ENCODE measurements around the gene AHRR.
A peak's percentile ranks its signal among the peaks of the same experiment; 100 is the strongest.
"Not testable (repeated sequence)": the region's sequence is repeated elsewhere in the genome, so short reads cannot be mapped to it uniquely, and the experiment has no call there.

Gene AHRR

DNA sequence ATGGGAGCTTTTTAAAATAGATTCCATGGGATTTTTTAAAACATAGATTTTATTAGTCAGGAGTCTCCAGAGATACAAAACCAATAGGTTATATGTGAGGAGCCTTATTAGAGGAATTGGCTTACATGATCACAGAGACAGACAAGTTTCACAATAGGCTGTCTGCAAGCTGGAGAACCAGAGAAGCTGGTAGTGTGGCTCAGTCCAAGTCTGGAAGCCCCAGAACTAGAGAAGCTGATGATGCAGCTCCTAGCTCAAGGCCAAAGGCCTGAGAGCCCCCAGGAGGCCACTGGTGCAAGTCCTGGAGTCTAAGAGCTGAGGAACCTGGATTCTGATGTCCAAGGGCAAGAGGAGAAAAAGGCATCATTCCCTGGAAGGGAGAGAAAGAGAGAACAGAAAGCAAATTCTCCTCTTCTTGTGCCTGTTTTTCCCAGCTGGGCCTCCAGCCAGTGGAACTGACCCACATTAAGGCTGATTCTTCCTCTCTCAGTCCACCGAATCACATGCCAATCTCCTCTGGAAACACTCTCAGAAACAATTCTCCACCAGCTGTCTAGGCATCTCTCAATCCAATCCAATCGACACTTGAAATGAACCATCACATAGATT is 59.3 kb downstream of the AHRR start:
- DNase-seq, result no peak

DNA sequence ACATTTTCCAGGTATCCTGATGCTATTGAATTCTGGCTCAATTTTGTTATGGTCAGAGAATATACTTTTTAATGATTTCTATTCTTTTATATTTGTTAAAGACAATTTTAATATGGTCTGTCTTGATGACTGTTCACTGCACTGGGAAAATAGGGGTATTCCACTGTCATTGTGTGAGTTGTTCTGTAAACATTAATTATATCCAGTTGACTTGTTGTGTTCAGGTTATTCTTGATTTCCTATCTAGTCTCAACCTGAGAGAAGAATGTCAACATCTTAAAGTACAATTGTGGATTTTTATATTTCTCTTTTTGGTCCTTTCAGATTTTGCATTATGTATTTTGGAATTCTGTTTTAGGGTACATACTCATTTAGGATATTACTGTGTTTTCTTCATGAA is 61.6 kb downstream of the AHRR start:
- DNase-seq, result peak in 1 of 3 experiments; percentile 42

DNA sequence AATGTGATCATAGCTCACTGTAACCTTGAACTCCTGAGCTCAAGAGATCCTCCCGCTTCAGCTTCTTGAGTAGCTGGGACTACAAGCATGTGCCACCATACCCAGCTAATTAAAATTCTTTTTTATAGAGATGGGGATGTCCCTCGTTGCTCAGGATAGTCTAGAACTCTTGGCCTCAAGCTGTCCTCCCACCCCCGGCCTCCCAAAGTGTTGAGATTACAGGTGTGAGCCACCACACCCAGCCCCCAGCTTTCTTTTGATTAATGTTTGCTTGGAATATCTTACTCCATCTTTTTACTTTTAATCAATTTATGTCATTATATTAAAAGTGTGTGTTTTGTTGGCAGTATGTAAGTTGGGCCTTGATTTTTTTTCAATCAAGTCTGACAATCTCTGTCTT is 62.1 kb downstream of the AHRR start:
- DNase-seq, result no peak

DNA sequence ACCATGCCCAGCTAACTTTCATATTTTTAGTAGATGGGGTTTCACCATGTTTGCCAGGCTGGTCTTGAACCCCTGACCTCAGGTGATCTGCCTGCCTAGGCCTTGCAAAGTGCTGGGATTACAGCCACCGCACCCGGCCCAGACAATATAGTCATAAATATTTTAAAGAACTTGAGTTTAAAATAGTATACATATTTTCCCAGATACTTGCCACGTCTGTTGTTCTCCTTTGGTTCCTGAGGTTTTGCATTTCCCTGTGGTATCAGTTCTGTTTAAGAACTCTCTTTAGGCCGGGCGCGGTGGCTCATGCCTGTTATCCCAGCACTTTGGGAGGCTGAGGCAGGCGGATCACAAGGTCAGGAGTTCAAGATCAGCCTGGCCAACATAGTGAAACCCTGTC is 63.1 kb downstream of the AHRR start:
- DNase-seq, result not testable (repeated sequence)

- DNase-seq, result no peak
Measured at GRCh38 chr5:385321-385720, 63.8 kb downstream of the AHRR start.

DNA sequence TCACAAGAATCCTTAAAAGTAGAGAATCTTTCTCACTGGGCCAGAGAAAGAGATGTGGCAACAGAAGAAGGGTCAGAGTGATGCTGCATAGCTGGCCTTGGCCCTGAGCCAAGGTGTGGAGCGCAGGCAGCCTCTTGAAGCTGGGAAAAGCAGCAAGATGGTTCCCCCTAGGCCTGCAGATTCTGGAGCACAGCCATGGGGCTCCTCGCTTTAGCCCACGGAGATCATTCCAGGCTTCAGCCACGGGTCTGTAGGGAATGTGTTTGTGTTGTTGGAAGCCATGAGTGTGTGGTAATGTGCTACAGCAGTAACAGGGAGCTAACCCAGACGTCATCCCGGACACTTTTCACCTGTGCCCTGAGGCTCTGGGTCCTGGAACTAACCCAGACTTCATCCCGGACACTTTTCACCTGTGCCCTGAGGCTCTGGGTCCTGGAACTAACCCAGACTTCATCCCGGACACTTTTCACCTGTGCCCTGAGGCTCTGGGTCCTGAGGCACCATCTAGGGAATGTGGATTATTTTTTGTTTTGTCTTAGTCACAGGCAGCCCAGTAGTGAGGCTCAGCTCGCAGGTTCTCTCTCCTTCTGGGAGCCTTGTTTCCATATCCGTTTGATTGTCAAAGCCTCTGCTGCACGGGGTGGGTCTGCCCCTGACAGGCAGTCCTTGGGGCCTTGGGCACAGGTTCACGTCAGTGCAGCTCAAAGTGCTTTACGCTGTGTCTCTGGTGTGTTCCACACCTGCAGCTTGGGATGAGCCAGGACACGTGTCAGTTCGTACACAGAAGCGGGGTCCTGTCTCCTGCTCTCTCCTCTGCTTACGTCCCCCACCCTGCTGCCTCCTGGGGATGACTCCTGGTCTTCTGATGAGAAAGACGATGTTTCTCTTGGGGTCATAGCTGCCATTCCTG is 65.2 kb downstream of the AHRR start:
- no peak for DNase-seq

- DNase-seq, result no peak
Measured at GRCh38 chr5:387491-388265, 66.2 kb downstream of the AHRR start.

DNA sequence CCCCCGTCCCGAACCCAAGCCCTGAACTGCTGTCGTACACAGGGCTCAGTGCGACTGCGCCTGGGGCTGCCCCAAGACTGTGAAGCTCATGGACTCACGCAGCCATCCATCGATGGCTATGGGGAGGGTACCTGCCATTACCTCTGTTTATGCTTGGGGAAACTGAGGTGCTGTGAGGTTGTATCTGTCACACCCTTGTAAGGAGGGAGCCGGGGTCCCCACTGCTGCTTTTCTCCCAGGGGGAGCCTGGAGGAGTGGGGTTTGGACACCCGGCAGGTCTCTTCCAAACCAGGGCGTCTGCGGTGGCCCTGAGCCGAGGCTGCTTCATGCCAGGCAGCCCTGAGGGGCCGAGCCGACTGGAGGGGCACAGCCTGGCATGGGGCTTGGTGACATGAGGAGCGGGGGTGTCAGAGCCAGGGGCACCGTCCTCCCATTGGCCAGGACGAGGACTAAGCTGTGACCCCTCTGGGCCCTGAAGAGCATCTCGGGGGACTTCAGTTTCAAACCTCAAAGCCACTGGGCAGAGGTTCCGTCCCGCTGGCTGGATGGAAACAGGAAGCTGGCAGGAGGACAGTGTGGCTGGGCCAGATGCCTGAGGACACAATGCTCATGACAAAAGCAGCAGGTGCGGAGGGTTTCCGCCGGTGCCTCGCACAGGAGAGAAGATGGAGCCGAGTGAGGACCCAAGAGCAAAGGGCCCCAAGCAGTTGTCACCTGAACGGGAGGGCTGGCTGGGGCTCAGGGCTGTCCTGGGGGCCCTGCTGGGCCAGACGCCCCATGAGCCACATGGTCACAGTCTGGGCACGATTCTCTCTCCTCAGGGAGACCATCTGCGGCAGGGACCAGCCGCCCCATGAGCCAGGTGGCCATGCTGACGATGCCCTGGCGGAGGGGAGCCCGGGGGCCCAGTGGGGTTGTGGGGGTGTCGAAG is 67.0 kb downstream of the AHRR start:
- DNase-seq, result no peak

- DNase-seq, result no peak
Measured at GRCh38 chr5:389197-389821, 67.8 kb downstream of the AHRR start.

GRCh38 chr5:389891-390622 is 68.5 kb downstream of the AHRR start:
- DNase-seq, result no peak

DNA sequence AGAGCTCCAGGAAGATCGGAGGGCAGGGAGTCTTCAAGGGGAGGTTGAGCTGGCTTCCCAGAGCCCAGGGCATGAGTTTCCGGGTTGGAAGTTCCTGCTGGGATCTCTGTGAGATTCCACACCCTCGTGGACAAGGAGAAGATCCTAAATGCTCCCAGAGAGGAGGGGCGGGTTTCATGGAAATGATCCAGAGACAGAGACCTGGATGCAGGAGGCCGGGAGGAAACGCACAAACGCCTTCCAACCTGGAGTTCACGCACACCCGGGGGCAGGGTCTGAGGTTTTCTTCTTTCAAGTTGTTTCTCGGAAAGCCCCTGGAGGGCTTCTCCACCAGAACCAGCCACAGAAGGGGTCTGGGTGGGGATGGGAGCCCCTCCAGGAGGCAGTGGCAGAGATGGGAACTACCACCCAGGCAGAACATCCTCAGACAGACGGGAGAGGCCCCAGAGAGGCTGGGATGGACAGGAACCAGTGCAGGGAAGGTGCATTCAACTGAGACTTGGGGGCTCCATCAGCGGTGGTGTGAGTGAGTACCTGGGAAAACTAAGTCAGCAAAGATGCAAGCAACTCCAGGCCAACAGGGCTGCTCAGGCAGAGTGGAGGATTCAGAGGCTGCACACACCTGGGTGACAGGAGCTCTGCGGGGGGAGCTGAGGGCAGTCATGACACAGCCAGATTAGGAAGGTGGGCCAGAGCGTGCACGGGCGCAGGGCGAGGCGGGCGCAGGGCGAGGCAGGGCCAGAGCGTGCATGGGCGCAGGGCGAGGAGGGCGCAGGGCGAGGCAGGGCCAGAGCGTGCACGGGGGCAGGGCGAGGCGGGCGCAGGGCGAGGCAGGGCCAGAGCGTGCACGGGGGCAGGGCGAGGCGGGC is 69.3 kb downstream of the AHRR start:
- no peak for DNase-seq

DNA sequence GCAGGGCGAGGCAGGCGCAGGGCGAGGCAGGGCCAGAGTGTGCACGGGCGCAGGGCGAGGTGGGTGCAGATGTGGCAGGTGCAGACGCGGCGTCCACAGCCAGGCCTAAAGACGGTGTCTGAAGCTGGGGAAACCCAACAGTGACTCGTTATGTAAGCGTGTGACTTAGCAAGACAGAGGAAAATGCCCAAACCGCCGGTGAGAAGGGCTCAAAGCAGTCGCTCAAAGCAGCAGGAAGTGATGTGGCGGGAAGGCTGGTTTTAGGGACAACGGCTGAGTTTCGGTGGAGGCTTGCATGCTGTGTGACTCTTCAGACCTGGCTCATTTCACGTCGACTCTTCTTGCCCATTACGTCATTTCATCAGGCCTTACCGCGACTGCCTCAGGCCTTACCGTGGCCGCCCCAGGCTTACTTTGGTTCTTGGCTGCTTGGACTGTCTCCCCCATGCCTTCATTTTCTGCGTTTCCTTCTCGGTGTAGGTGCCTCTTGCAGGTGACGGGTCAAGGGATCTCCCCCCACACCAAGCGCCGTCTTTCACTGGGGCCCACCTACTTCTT is 71.0 kb downstream of the AHRR start:
- DNase-seq, result peak in 1 of 3 experiments; percentile 21

- no peak for DNase-seq
Measured at GRCh38 chr5:393846-394275, 72.3 kb downstream of the AHRR start.

GRCh38 chr5:394671-395155 is 73.2 kb downstream of the AHRR start:
- DNase-seq, result no peak

- DNase-seq, result no peak
Measured at GRCh38 chr5:395156-395920, 73.8 kb downstream of the AHRR start.

DNA sequence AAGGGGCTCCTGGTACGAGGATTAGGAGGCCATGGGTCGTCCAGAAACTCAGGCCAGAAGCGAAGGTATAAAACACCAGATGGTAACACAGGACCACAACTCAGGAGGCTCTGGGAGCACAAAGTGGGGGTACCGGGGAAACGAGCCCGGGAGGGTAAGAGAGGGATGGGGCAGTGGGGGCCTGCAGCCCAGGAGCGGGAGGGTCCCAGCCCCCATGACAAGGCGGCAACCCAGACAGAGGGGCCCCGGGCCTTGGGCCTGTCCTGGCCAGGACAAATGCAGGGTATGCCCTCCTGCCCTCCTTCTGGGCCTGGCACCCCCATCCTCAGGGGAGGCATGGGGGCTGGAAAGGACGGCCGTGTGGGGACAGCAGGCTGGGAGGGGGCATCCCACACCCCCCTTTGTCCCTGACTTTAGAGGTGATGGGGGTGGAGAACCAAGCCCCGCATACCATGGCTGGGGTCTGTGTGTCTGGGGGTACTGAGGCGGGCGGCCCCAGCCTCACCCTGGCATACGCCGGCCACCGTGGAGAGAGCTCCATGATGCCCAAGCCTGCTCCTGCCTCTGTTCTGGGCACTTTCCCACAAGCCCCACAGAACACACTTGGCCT is 74.5 kb downstream of the AHRR start:
- no peak for DNase-seq

GRCh38 chr5:396531-396961 is 75.0 kb downstream of the AHRR start:
- DNase-seq, result no peak

DNA sequence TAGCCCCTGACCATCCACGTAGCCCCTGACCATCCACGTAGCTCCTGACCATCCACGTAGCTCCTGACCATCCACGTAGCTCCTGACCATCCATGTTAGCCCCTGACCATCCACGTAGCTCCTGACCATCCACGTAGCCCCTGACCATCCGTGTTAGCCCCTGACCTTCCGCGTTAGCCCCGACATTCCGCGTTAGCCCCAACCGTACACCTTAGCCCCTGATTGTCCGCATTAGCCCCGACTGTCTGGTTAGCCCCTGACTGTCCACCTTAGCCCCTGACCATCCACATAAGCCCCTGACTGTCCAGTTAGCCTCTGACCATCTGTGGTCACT is 76.6 kb downstream of the AHRR start:
- DNase-seq, result not testable (repeated sequence)
